ENCODE data around the gene SH3GL3. TPM values are rescaled to one million over a fixed set of nuclear protein-coding genes. Genes with fewer than 3 reads are reported as not detected.

The SH3GL3 gene
- polyA plus RNA-seq, 2 of the 4 experiments (the other 2 are of a cell fraction) = 0.19 to 0.21 TPM

DNA sequence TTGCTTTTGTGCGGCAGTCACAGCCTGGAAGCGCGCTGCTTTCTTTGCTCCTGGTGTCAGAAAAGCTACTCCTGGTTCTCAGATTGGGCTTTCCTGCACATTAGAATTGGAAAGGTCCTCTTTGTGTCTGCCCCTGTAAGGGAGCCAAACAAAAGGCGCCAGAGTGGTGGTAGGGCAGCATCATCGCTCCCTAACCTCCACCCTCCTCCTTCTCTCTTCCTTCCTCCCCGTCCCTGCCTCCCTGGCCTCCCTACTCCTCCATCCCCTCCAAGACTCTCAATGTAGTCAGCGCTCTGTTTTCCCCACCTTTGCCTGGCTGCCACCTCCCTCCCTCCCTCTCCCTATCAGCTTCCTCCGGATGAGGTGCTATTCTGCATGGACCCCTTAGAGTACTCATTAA lies 65.3 kb downstream of the SH3GL3 start:
- ChIA-PET CTCF (interaction anchor here (0.6 kb wide), 1 partner anchor 517 kb away, joined by 4 read pairs; no protein-coding TSS in a partner anchor), POLR2A (no interaction called here)
- 39% methylated on average over 8 of the region's 8 CpGs for WGBS (ENCODE audit: missing lambda C conversion rate)
- Histone ChIP-seq H3K4me1 (no peaks in the 10 kb centered on the region), H3K4me3 (no peak overlapping the region), H3K4me2 (no peak overlapping the region), H3K27ac (no peak overlapping the region), H3K9me3 (no peaks in the 10 kb centered on the region; the same call in 2 of the 3 replicates)
- no peak for FAIRE-seq
- DNase-seq (ENCODE audit: low read depth in 1 of 2, low spot score in 1 of 2) = no peak
- ATAC-seq = no peak
- TF ChIP-seq KDM5A (IDR thresholded peaks at IDR 0.05) (no peak), CBX8 (IDR thresholded peaks at IDR 0.05) (no peak), CBX2 (IDR thresholded peaks at IDR 0.05; ENCODE audit: borderline replicate concordance, low read depth) (no peak), POLR2AphosphoS2 (conservative IDR thresholded peaks at IDR 0.05; ENCODE audit: low read length) (no peak), NR3C1 (IDR thresholded peaks at IDR 0.05) (no peak)
- TF ChIP-seq, protein P1, sequence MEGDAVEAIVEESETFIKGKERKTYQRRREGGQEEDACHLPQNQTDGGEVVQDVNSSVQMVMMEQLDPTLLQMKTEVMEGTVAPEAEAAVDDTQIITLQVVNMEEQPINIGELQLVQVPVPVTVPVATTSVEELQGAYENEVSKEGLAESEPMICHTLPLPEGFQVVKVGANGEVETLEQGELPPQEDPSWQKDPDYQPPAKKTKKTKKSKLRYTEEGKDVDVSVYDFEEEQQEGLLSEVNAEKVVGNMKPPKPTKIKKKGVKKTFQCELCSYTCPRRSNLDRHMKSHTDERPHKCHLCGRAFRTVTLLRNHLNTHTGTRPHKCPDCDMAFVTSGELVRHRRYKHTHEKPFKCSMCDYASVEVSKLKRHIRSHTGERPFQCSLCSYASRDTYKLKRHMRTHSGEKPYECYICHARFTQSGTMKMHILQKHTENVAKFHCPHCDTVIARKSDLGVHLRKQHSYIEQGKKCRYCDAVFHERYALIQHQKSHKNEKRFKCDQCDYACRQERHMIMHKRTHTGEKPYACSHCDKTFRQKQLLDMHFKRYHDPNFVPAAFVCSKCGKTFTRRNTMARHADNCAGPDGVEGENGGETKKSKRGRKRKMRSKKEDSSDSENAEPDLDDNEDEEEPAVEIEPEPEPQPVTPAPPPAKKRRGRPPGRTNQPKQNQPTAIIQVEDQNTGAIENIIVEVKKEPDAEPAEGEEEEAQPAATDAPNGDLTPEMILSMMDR (IDR thresholded peaks at IDR 0.05) = no peak
- TF ChIP-seq, protein P2, sequence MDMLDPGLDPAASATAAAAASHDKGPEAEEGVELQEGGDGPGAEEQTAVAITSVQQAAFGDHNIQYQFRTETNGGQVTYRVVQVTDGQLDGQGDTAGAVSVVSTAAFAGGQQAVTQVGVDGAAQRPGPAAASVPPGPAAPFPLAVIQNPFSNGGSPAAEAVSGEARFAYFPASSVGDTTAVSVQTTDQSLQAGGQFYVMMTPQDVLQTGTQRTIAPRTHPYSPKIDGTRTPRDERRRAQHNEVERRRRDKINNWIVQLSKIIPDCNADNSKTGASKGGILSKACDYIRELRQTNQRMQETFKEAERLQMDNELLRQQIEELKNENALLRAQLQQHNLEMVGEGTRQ (IDR thresholded peaks at IDR 0.05) = no peak

DNA sequence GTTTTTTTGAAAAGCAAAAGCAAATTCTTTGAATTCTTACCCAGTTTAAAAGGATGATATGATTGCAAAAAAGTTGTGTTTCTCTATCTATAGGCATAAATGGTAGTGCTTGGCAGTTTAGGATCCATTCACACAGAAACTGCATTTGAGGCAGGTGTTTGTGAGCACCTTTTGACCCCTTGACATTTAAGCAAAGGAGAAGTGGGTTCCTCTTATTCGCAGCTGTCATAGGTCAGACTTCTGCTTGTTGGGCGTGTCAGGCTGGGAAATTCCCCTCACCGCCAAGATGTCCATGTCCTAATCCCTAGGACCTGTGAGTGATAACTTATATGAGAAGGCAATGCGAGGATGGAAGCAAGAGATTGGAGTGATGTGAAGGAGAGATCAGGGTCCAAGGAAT lies 67.4 kb downstream of the SH3GL3 start:
- ATAC-seq (no peak), DNase-seq (ENCODE audit: low read depth in 1 of 2, low spot score in 1 of 2) (no peak), FAIRE-seq (no peak)
- 17% methylated on average over 4 of the region's 4 CpGs for WGBS (ENCODE audit: missing lambda C conversion rate)
- no peak overlapping the region for H3K4me2 ChIP-seq
- CTCF ChIA-PET = no interaction called here
- H3K4me3 ChIP-seq = no peak overlapping the region
- H3K9me3 ChIP-seq = no peaks in the 10 kb centered on the region
- TF ChIP-seq, protein P3, sequence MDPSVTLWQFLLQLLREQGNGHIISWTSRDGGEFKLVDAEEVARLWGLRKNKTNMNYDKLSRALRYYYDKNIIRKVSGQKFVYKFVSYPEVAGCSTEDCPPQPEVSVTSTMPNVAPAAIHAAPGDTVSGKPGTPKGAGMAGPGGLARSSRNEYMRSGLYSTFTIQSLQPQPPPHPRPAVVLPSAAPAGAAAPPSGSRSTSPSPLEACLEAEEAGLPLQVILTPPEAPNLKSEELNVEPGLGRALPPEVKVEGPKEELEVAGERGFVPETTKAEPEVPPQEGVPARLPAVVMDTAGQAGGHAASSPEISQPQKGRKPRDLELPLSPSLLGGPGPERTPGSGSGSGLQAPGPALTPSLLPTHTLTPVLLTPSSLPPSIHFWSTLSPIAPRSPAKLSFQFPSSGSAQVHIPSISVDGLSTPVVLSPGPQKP (IDR thresholded peaks at IDR 0.05; ENCODE audit: low read depth, low read length) = no peak
- TF ChIP-seq FOSB (CRISPR knock-in tag; IDR thresholded peaks at IDR 0.05) (no peak), RNF2 (IDR thresholded peaks at IDR 0.05; ENCODE audit: borderline replicate concordance, low read depth) (no peak), EHF (CRISPR knock-in tag; IDR thresholded peaks at IDR 0.05) (no peak), EHMT2 (IDR thresholded peaks at IDR 0.05; ENCODE audit: low read depth) (no peak), CEBPB (IDR thresholded peaks at IDR 0.05) (no peak), RARB (CRISPR knock-in tag; IDR thresholded peaks at IDR 0.05) (no peak), RAD21 (conservative IDR thresholded peaks at IDR 0.05 in 1 of 2, IDR thresholded peaks at IDR 0.05 in 1 of 2) (no peak), PHF8 (IDR thresholded peaks at IDR 0.05; ENCODE audit: borderline replicate concordance, low read depth) (no peak), FOXS1 (CRISPR knock-in tag; IDR thresholded peaks at IDR 0.05) (no peak), TFCP2L1 (CRISPR knock-in tag; IDR thresholded peaks at IDR 0.05) (no peak), HDAC2 (IDR thresholded peaks at IDR 0.05) (no peak), JUNB (IDR thresholded peaks at IDR 0.05) (no peak)
- TF ChIP-seq, protein P2 (IDR thresholded peaks at IDR 0.05) = no peak
- no peaks in the 10 kb centered on the region for H3K4me1 ChIP-seq
- POLR2A ChIA-PET = no interaction called here
- H3K27ac ChIP-seq = no peak overlapping the region

DNA sequence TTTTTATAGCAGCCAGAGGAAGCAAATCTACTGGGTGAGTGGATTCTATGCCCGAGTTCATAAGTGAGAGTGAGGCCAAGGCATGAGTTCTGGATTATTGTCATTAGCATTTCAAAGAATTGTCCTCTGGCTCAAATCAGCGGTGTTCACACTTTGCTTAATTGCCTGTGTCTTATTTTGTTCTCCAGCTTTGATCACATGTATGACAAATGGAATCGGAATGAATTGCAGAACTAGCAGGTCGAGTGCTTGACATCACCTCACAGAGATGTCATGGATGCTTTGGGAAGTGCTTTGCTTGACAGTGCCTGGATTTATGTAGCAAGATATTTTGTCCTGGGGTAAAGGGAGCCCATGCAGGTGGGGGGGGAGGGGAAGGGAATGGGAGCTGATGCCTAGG lies 68.0 kb downstream of the SH3GL3 start:
- H3K27ac ChIP-seq = no peak overlapping the region
- POLR2A ChIA-PET = no interaction called here
- 15% methylated on average over 4 of the region's 4 CpGs for WGBS (ENCODE audit: missing lambda C conversion rate)
- H3K9me3 ChIP-seq = no peaks in the 10 kb centered on the region
- no peak overlapping the region for H3K4me2 ChIP-seq
- no peak overlapping the region for H3K4me3 ChIP-seq
- TF ChIP-seq, protein P4, sequence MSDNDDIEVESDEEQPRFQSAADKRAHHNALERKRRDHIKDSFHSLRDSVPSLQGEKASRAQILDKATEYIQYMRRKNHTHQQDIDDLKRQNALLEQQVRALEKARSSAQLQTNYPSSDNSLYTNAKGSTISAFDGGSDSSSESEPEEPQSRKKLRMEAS (IDR thresholded peaks at IDR 0.05) = no peak
- no peak for TF ChIP-seq POLR2A (IDR thresholded peaks at IDR 0.05; ENCODE audit: low read length)
- no peak for TF ChIP-seq MAFK (IDR thresholded peaks at IDR 0.05; ENCODE audit: partially characterized antibody)
- TF ChIP-seq ZFP36 (IDR thresholded peaks at IDR 0.05; ENCODE audit: borderline replicate concordance, partially characterized antibody) = no peak
- no peak for TF ChIP-seq GATA3 (IDR thresholded peaks at IDR 0.05; ENCODE audit: borderline replicate concordance)
- TF ChIP-seq, protein P2 (IDR thresholded peaks at IDR 0.05) = no peak
- no peak for TF ChIP-seq KDM1A (IDR thresholded peaks at IDR 0.05; ENCODE audit: low read depth)
- no peak for TF ChIP-seq CBX8 (IDR thresholded peaks at IDR 0.05)
- no peak for TF ChIP-seq RARB (CRISPR knock-in tag; IDR thresholded peaks at IDR 0.05)
- no peak for TF ChIP-seq SREBF2 (IDR thresholded peaks at IDR 0.05)
- TF ChIP-seq EHF (CRISPR knock-in tag; IDR thresholded peaks at IDR 0.05) = no peak
- no peak for TF ChIP-seq RNF2 (IDR thresholded peaks at IDR 0.05; ENCODE audit: borderline replicate concordance, low read depth)
- no peak for TF ChIP-seq ZNF302 (CRISPR knock-in tag; IDR thresholded peaks at IDR 0.05)
- no peak for TF ChIP-seq FOXS1 (CRISPR knock-in tag; IDR thresholded peaks at IDR 0.05)
- TF ChIP-seq POLR2AphosphoS2 (conservative IDR thresholded peaks at IDR 0.05; ENCODE audit: low read length) = no peak
- TF ChIP-seq BHLHE40 (IDR thresholded peaks at IDR 0.05; ENCODE audit: low read depth, low read length) = no peak
- no peak for TF ChIP-seq RFX5 (IDR thresholded peaks at IDR 0.05)
- ATAC-seq = no peak
- no peak for DNase-seq (ENCODE audit: low read depth in 1 of 2, low spot score in 1 of 2)
- no peaks in the 10 kb centered on the region for H3K4me1 ChIP-seq
- CTCF ChIA-PET = no interaction called here
- FAIRE-seq = no peak
